ENCODE measurements around the gene ADAMTSL3. TPM values are rescaled to one million over a fixed set of nuclear protein-coding genes. Genes with fewer than 3 reads are reported as not detected.

ADAMTSL3 gene
- total and polyA plus RNA-seq, 4 donors: 3.5 to 19.0 (median 8.0) TPM

DNA sequence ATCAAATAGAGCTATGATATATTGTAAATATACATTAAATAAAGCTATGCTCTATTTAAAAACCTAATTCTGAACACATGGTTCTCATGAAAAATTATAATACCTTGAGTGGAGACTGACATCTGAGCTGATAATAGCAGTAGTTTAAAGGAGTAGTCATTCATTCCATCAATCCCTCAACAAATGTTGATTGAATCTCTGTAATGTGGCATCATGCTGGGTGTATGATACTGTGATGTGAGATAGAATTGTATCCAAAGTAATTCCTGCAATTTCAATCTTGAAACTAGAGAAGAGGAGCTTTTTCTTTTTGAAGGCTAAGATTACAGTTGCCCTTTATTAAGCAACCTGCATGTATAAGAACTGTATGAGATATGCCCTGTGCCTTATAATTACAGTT, 63.1 kb downstream of the ADAMTSL3 start:
- Histone ChIP-seq H3K27ac (ENCODE audit: low read depth in 1 of 2, low read length in 2 of 2) (no peak overlapping the region), H3K9ac (ENCODE audit: low read depth in 1 of 2, low read length in 2 of 2) (no peak overlapping the region), H3K9me3 (ENCODE audit: control insufficient read depth in 4 of 4, low read length in 3 of 4) (no peaks in the 10 kb centered on the region), H3K4me3 (ENCODE audit: low read depth in 1 of 3, low read length in 3 of 3) (no peak overlapping the region), H3K36me3 (ENCODE audit: control insufficient read depth in 4 of 4, insufficient read depth in 3 of 4, low read depth in 1 of 4, low read length in 3 of 4) (no peaks in the 10 kb centered on the region), H3K27me3 (ENCODE audit: control insufficient read depth in 4 of 4, insufficient read depth in 4 of 4, low read length in 3 of 4) (no peaks in the 10 kb centered on the region), H3K4me1 (ENCODE audit: control insufficient read depth in 4 of 4, insufficient read depth in 4 of 4, low read length in 3 of 4) (no peaks in the 10 kb centered on the region)
- TF ChIP-seq FOXA2 (IDR thresholded peaks at IDR 0.05) (no peak), FOXA1 (IDR thresholded peaks at IDR 0.05) (no peak), TAF1 (conservative IDR thresholded peaks at IDR 0.05) (no peak), HNF4G (IDR thresholded peaks at IDR 0.05) (no peak), GABPA (IDR thresholded peaks at IDR 0.05 in 1 of 2, conservative IDR thresholded peaks at IDR 0.05 in 1 of 2) (no peak), RAD21 (IDR thresholded peaks at IDR 0.05) (no peak), JUND (IDR thresholded peaks at IDR 0.05) (no peak), YY1 (IDR thresholded peaks at IDR 0.05) (no peak), EGR1 (IDR thresholded peaks at IDR 0.05; ENCODE audit: low read depth in 2 of 2) (no peak), SP1 (IDR thresholded peaks at IDR 0.05) (no peak), NR2F2 (IDR thresholded peaks at IDR 0.05) (no peak), RXRA (IDR thresholded peaks at IDR 0.05) (no peak), HNF4A (conservative IDR thresholded peaks at IDR 0.05) (no peak)
- TF ChIP-seq, protein P1, sequence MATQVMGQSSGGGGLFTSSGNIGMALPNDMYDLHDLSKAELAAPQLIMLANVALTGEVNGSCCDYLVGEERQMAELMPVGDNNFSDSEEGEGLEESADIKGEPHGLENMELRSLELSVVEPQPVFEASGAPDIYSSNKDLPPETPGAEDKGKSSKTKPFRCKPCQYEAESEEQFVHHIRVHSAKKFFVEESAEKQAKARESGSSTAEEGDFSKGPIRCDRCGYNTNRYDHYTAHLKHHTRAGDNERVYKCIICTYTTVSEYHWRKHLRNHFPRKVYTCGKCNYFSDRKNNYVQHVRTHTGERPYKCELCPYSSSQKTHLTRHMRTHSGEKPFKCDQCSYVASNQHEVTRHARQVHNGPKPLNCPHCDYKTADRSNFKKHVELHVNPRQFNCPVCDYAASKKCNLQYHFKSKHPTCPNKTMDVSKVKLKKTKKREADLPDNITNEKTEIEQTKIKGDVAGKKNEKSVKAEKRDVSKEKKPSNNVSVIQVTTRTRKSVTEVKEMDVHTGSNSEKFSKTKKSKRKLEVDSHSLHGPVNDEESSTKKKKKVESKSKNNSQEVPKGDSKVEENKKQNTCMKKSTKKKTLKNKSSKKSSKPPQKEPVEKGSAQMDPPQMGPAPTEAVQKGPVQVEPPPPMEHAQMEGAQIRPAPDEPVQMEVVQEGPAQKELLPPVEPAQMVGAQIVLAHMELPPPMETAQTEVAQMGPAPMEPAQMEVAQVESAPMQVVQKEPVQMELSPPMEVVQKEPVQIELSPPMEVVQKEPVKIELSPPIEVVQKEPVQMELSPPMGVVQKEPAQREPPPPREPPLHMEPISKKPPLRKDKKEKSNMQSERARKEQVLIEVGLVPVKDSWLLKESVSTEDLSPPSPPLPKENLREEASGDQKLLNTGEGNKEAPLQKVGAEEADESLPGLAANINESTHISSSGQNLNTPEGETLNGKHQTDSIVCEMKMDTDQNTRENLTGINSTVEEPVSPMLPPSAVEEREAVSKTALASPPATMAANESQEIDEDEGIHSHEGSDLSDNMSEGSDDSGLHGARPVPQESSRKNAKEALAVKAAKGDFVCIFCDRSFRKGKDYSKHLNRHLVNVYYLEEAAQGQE (IDR thresholded peaks at IDR 0.05): no peak
- TF ChIP-seq, protein P2, sequence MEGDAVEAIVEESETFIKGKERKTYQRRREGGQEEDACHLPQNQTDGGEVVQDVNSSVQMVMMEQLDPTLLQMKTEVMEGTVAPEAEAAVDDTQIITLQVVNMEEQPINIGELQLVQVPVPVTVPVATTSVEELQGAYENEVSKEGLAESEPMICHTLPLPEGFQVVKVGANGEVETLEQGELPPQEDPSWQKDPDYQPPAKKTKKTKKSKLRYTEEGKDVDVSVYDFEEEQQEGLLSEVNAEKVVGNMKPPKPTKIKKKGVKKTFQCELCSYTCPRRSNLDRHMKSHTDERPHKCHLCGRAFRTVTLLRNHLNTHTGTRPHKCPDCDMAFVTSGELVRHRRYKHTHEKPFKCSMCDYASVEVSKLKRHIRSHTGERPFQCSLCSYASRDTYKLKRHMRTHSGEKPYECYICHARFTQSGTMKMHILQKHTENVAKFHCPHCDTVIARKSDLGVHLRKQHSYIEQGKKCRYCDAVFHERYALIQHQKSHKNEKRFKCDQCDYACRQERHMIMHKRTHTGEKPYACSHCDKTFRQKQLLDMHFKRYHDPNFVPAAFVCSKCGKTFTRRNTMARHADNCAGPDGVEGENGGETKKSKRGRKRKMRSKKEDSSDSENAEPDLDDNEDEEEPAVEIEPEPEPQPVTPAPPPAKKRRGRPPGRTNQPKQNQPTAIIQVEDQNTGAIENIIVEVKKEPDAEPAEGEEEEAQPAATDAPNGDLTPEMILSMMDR (IDR thresholded peaks at IDR 0.05; ENCODE audit: low read depth, low read length, missing input control): no peak
- TF ChIP-seq, protein P3, sequence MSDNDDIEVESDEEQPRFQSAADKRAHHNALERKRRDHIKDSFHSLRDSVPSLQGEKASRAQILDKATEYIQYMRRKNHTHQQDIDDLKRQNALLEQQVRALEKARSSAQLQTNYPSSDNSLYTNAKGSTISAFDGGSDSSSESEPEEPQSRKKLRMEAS (IDR thresholded peaks at IDR 0.05): no peak
- TF ChIP-seq, protein P4, sequence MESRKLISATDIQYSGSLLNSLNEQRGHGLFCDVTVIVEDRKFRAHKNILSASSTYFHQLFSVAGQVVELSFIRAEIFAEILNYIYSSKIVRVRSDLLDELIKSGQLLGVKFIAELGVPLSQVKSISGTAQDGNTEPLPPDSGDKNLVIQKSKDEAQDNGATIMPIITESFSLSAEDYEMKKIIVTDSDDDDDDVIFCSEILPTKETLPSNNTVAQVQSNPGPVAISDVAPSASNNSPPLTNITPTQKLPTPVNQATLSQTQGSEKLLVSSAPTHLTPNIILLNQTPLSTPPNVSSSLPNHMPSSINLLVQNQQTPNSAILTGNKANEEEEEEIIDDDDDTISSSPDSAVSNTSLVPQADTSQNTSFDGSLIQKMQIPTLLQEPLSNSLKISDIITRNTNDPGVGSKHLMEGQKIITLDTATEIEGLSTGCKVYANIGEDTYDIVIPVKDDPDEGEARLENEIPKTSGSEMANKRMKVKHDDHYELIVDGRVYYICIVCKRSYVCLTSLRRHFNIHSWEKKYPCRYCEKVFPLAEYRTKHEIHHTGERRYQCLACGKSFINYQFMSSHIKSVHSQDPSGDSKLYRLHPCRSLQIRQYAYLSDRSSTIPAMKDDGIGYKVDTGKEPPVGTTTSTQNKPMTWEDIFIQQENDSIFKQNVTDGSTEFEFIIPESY (IDR thresholded peaks at IDR 0.05): no peak
- TF ChIP-seq, protein P5, sequence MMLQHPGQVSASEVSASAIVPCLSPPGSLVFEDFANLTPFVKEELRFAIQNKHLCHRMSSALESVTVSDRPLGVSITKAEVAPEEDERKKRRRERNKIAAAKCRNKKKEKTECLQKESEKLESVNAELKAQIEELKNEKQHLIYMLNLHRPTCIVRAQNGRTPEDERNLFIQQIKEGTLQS (IDR thresholded peaks at IDR 0.05): no peak
- DNase-seq (ENCODE audit: low spot score): no peak
